Measurements from ENCODE around the gene LRP6. TPM values are rescaled to one million over a fixed set of nuclear protein-coding genes. Genes with fewer than 3 reads are reported as not detected.
A peak's percentile ranks its signal among the peaks of the same experiment; 100 is the strongest.
"Not testable (repeated sequence)": the region's sequence is repeated elsewhere in the genome, so short reads cannot be mapped to it uniquely, and the experiment has no call there.

The LRP6 gene
- total RNA-seq: 1.4 and 1.5 TPM in 2 replicates

DNA sequence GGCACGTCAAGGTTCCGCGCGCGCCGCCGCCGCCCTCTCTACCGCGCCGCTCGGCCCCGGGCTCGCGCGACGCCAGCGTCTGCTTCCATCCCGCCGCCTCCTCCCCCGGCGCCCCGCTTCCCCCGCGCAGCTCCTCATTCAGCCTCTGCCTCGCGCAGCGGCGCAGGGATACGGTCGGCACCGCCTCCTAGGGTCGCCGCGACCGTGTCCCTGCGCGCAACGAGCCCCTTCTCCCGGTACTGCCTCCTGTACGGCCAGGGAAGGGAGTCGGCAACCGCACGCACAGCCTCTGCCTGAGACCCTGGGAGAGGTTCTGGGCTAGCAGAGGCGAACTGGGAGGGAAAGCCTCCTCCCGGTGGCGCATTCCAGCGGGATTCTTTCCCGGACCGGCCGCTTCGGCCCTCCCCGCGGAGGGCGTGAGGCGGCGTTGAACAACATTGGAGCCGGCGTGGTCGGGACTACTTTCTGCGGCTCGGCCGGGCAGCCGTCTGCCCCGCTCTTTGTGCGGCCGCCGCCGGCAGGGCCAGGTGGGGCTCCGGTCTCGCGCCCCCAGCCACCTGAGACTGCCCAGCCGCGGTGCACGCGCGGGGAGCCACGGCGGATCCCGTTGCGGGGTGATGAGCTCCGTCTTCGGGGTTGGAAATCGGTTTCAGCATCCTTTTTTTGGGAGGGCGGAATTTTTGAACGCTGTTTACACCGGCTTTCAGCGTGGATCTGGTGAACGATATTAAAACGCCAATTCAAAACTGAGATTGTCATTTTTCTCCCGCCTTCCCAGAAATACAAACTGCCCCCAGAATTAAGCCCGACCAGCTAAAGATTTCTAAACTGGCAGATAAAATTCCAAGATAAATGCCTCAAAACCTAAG lies at the start of gene LRP6:
Gene LRP6, minus strand, starts transcription at position 172 of the 869 bp plus-strand sequence. CDS start 309 bp downstream, outside the sequence.
- POLR2A ChIA-PET: interaction anchor here (0.7 kb wide), 1 partner anchor 520 kb away, joined by 7 read pairs; no protein-coding TSS in a partner anchor
- CTCF ChIA-PET: no interaction called here
- peaks cover 34% of the 10 kb centered on the region for H3K27me3 Mint-ChIP-seq
- TF ChIP-seq, protein P1, sequence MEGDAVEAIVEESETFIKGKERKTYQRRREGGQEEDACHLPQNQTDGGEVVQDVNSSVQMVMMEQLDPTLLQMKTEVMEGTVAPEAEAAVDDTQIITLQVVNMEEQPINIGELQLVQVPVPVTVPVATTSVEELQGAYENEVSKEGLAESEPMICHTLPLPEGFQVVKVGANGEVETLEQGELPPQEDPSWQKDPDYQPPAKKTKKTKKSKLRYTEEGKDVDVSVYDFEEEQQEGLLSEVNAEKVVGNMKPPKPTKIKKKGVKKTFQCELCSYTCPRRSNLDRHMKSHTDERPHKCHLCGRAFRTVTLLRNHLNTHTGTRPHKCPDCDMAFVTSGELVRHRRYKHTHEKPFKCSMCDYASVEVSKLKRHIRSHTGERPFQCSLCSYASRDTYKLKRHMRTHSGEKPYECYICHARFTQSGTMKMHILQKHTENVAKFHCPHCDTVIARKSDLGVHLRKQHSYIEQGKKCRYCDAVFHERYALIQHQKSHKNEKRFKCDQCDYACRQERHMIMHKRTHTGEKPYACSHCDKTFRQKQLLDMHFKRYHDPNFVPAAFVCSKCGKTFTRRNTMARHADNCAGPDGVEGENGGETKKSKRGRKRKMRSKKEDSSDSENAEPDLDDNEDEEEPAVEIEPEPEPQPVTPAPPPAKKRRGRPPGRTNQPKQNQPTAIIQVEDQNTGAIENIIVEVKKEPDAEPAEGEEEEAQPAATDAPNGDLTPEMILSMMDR (IDR thresholded peaks at IDR 0.05): no peak
- H3K9me3 Mint-ChIP-seq: no peaks in the 10 kb centered on the region
- H3K4me1 Mint-ChIP-seq: peaks cover 26% of the 10 kb centered on the region
- H3K4me3 Mint-ChIP-seq: peak within 1 kb of the TSS; percentile 85
- DNase-seq (peak; percentile 68), ATAC-seq (ENCODE audit: low read depth) (peak; percentile 90)
- intact Hi-C loops (cut with micrococcal nuclease): no loop called here
- H3K36me3 Mint-ChIP-seq (ENCODE audit: low read depth): peaks cover 2% of the 10 kb centered on the region
- H3K27ac Mint-ChIP-seq: peak within 1 kb of the TSS; percentile 12

DNA sequence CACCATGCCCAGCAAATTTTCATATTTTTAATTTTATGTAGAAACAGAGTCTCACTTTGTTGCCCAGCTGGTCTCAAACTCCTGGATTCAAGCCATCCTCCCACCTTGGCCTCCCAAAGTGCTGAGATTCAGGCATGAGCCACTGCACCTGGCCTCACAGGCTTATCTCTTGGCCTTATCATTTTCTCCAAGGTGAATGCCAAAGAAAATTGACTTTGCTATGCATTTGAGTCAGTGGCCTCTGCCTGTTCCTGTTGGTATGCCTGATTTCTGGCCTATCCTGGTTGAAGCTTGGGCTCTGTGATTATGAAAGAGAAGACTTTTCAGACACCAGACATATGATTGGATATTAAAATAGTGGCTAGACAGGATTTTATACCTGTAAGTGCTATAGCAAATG lies 49.0 kb upstream of the LRP6 start:
- TF ChIP-seq, protein P1 (IDR thresholded peaks at IDR 0.05): no peak
- no peaks in the 10 kb centered on the region for H3K4me1 Mint-ChIP-seq
- CTCF ChIA-PET: interaction anchor here (1.1 kb wide), 1 partner anchor 18 kb away, joined by 3 read pairs; no protein-coding TSS in a partner anchor
- ATAC-seq (ENCODE audit: low read depth) (no peak), DNase-seq (no peak)
- H3K27ac Mint-ChIP-seq: no peak overlapping the region
- POLR2A ChIA-PET: no interaction called here
- intact Hi-C loops (cut with micrococcal nuclease): no loop called here
- no peaks in the 10 kb centered on the region for H3K9me3 Mint-ChIP-seq
- H3K4me3 Mint-ChIP-seq: no peak overlapping the region
- peaks cover 6% of the 10 kb centered on the region for H3K27me3 Mint-ChIP-seq
- no peaks in the 10 kb centered on the region for H3K36me3 Mint-ChIP-seq (ENCODE audit: low read depth)

DNA sequence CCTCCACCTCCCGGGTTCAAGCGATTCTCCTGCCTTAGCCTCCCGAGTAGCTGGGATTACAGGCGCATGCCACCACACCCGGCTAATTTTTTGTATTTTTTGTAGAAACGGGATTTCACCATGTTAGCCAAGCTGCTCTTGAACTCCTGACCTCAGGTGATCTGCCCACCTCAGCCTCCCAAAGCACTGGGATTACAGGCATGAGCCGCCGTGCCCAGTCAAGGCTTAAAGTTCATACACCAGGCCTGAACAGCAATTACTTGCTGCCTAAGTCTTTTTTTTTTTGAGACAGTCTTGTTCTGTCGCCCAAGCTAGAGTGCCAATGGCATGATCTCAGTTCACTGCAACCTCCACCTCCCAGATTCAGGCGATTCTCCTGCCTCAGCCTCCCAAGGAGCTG lies 43.9 kb upstream of the LRP6 start:
- H3K9me3 Mint-ChIP-seq; ATAC-seq (ENCODE audit: low read depth); H3K4me3 Mint-ChIP-seq; H3K36me3 Mint-ChIP-seq (ENCODE audit: low read depth); H3K27ac Mint-ChIP-seq; intact Hi-C loops (cut with micrococcal nuclease); POLR2A ChIA-PET; CTCF ChIA-PET; H3K27me3 Mint-ChIP-seq; H3K4me1 Mint-ChIP-seq; DNase-seq: not testable (repeated sequence)

DNA sequence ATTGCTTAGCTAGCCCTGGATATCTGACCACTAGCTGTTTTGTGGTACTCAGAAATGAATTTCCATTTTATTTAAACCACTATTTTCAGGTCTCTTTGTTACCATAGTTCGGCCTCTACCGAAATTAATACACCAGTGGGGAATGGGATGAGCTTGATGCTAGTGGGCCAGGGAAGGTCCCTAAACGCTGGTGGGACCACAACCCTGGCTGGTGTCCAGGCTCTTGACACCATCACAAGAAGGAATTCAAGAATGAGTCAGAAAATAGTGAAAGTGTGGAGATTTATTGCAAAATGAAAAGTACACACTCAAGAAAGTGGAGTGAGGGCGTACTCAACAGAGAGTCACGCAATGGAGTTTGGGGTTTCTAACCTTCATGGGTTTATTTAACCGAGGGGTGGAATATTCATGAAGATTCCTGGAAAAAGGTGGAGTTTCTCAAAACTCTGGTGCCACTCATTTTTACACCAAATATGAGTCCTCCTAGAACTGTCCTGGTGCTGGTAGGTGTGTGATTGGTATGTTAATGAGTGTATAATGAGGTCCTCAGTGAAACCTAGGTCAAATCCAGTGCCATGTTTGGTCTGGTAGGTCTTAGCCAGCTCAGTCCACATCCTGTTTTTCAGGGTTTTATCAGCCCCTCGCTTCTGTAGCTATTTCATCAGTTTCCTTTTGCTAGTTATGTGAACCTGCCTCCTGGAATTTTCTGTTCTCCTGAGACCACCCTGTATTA lies 38.9 kb upstream of the LRP6 start:
- Mint-ChIP-seq H3K27me3 (peaks cover 8% of the 10 kb centered on the region), H3K4me3 (no peak overlapping the region), H3K27ac (no peak overlapping the region), H3K4me1 (no peaks in the 10 kb centered on the region), H3K36me3 (ENCODE audit: low read depth) (no peaks in the 10 kb centered on the region), H3K9me3 (peaks cover 5% of the 10 kb centered on the region)
- intact Hi-C loops (cut with micrococcal nuclease): no loop called here
- TF ChIP-seq, protein P1 (IDR thresholded peaks at IDR 0.05): no peak
- POLR2A ChIA-PET: interaction anchor here (0.6 kb wide), 1 partner anchor 23 kb away, joined by 9 read pairs; no protein-coding TSS in a partner anchor
- CTCF ChIA-PET: no interaction called here
- ATAC-seq (ENCODE audit: low read depth): no peak
- DNase-seq: no peak

DNA sequence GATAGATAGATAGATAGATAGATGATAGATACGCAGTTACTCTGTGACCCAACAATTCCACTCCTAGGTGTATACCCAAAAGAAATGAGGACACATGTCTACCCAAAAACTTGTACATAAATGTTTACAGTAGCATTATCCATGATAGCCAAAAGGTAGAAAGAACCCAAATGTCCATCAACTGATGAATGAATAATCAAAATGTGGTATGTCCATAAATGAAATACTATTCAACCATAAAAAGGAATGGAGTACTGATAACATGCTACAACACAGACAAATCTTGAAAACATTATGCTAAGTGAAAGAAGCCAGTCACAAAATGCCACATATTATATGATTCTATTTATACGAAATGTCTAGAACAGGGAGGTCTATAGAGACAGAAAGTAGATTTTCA lies 36.1 kb upstream of the LRP6 start:
- Mint-ChIP-seq H3K27ac (no peak overlapping the region), H3K4me3 (no peak overlapping the region), H3K36me3 (ENCODE audit: low read depth) (no peaks in the 10 kb centered on the region), H3K4me1 (no peaks in the 10 kb centered on the region), H3K27me3 (peaks cover 9% of the 10 kb centered on the region), H3K9me3 (peaks cover 5% of the 10 kb centered on the region)
- TF ChIP-seq, protein P1 (IDR thresholded peaks at IDR 0.05): no peak
- intact Hi-C loops (cut with micrococcal nuclease): no loop called here
- no peak for ATAC-seq (ENCODE audit: low read depth)
- DNase-seq: no peak
- ChIA-PET POLR2A (no interaction called here), CTCF (no interaction called here)

All from activated B cell treated with CpG ODN at 0.5 μM for 24 hours (primary cell).